ENCODE data around the gene RHOC. TPM values are rescaled to one million over a fixed set of nuclear protein-coding genes. Genes with fewer than 3 reads are reported as not detected.
A peak's percentile ranks its signal among the peaks of the same experiment; 100 is the strongest.
"Not testable (repeated sequence)": the region's sequence is repeated elsewhere in the genome, so short reads cannot be mapped to it uniquely, and the experiment has no call there.

Gene RHOC
- polyA plus RNA-seq, 1 experiment = 1,537 TPM

DNA sequence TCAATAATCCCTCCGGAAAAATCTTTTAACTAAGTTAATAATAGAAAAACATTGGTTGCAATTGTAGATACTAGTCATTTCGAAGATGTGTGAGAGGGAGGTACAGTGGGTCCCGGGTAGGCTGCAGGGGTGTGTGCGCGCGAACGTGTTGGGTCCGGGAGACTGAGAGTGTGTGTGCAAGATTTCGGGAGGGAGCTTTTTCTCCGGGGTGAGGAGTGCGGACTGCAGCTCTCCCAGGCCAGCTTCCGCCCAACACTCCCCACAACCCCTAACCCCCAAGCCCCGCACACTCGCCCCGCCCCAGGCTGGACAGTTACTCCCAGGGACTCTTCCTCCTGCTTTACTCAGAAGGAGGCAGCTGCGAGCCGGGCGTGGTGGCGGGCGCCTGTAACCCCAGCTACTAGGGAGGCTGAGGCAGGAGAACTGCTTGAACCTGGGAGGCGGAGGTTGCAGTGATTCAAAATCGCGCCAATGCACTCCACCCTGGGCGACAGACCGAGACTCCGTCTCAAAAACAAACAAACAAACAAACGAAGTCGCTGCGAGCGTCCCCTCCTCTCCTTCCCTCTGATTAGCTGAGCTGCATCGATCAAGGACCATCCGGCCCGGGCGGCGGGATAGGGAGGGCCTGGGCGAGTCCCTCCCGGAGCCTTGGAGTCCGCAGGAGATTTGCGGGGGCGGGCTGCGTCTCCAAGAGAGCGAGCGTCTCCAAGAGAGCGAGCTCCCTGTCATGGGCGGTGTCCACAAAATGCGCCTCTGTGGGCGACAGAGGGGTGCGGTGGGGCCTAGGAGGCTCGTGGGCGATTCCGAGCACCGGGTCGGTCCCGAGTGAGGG lies 36.5 kb upstream of the RHOC start:
- CTCF ChIA-PET = interaction anchor here (1.0 to 11.0 kb wide), 14 partner anchors 10 to 332 kb away, joined by 3 to 160 read pairs (median 6); partner anchors contain the start of gene PPM1J
- DNase-seq (ENCODE audit: low read depth) = no peak
- H3K4me3 ChIP-seq (ENCODE audit: low read depth, low read length) = peak overlapping the region; percentile 22
- TF ChIP-seq, protein P1, sequence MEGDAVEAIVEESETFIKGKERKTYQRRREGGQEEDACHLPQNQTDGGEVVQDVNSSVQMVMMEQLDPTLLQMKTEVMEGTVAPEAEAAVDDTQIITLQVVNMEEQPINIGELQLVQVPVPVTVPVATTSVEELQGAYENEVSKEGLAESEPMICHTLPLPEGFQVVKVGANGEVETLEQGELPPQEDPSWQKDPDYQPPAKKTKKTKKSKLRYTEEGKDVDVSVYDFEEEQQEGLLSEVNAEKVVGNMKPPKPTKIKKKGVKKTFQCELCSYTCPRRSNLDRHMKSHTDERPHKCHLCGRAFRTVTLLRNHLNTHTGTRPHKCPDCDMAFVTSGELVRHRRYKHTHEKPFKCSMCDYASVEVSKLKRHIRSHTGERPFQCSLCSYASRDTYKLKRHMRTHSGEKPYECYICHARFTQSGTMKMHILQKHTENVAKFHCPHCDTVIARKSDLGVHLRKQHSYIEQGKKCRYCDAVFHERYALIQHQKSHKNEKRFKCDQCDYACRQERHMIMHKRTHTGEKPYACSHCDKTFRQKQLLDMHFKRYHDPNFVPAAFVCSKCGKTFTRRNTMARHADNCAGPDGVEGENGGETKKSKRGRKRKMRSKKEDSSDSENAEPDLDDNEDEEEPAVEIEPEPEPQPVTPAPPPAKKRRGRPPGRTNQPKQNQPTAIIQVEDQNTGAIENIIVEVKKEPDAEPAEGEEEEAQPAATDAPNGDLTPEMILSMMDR (IDR thresholded peaks at IDR 0.05; ENCODE audit: insufficient read depth, low read depth, low read length) = no peak
- POLR2A ChIA-PET = interaction anchor here (0.6 kb wide), 1 partner anchor 23 kb away, joined by 3 read pairs; no protein-coding TSS in a partner anchor
- H3K36me3 ChIP-seq (ENCODE audit: control insufficient read depth, insufficient read depth, low read length) = no peaks in the 10 kb centered on the region
- peaks cover 7% of the 10 kb centered on the region for H3K27me3 ChIP-seq (ENCODE audit: control insufficient read depth, insufficient read depth, low read length)

DNA sequence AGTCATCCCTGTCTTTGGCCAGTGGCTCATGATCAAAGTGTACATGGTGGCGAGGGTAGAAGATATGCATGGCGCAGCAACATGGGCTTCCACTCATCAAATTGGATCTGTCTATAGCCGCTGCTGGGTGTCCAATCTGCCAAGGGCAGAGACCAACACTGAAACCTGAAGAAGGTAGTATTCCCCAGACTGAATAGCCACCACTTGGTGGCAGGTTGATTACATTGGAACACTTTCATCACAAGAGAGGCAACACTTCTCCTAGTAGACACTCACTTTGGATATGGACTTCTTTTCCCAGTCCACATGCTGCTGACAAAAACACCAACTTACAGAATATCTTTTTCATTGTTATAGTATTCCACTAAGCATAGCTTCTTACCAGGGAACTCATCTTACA lies 30.6 kb upstream of the RHOC start:
- Histone ChIP-seq H3K27me3 (ENCODE audit: control insufficient read depth, insufficient read depth, low read length) (peaks cover 5% of the 10 kb centered on the region), H3K4me3 (ENCODE audit: low read depth, low read length) (no peak overlapping the region), H3K36me3 (ENCODE audit: control insufficient read depth, insufficient read depth, low read length) (no peaks in the 10 kb centered on the region)
- no peak for DNase-seq (ENCODE audit: low read depth)
- POLR2A ChIA-PET = no interaction called here
- TF ChIP-seq, protein P1 (IDR thresholded peaks at IDR 0.05; ENCODE audit: insufficient read depth, low read depth, low read length) = no peak
- CTCF ChIA-PET = interaction anchor here (11.0 kb wide), 1 partner anchor 19 kb away, joined by 160 read pairs; the partner anchor contains the start of gene PPM1J

DNA sequence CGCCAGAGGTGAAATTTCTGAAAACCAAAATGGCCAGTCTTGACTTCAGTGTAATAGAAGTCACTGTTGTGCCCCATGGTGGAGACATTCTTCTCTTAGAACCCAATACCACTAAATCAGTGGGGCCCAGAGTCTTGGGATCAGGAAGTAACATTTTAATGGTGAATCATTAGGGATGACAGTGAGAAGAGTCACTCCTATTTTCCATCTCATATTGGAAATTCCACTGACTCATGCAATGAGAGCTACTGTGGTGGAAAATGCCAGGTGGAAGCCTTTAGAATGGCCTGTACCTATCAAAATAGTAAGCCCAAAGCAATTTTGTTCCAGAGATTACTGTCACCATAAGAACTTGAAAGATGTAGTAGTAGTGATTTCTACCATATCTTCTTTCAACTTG lies 28.8 kb upstream of the RHOC start:
- peak; percentile 43 for DNase-seq (ENCODE audit: low read depth)
- ChIA-PET CTCF (interaction anchor here (1.4 to 3.4 kb wide), 3 partner anchors 9 to 69 kb away, joined by 5 to 20 read pairs (median 5); partner anchors contain the start of gene PPM1J), POLR2A (interaction anchor here (0.6 kb wide), 1 partner anchor 18 kb away, joined by 12 read pairs; no protein-coding TSS in a partner anchor)
- no peak overlapping the region for H3K4me3 ChIP-seq (ENCODE audit: low read depth, low read length)
- H3K36me3 ChIP-seq (ENCODE audit: control insufficient read depth, insufficient read depth, low read length) = no peaks in the 10 kb centered on the region
- no peaks in the 10 kb centered on the region for H3K27me3 ChIP-seq (ENCODE audit: control insufficient read depth, insufficient read depth, low read length)
- TF ChIP-seq, protein P1 (IDR thresholded peaks at IDR 0.05; ENCODE audit: insufficient read depth, low read depth, low read length) = no peak

DNA sequence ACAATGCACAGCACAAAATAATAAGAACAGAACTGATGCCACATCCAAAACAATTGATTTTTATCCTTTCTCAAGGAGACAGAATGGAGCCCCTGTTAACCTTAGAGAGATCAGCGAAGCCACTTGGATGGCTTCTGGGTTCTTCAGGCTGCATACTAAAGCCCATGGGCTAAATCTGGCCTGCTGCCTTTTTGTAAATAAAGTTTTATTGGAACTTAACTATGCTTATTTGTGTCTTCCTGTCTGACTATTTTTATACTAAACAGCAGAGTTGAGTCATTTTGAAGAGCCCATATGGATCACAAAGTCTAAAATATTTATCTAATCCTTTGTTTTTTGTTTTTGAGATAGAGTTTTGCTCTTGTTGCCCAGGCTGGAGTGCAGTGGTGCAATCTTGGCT lies 24.5 kb upstream of the RHOC start:
- ChIA-PET POLR2A (no interaction called here), CTCF (interaction anchor here (1.1 to 2.6 kb wide), 2 partner anchors 9 to 13 kb away, joined by 3 to 24 read pairs; a partner anchor contains a TSS)
- no peaks in the 10 kb centered on the region for H3K27me3 ChIP-seq (ENCODE audit: control insufficient read depth, insufficient read depth, low read length)
- no peak overlapping the region for H3K4me3 ChIP-seq (ENCODE audit: low read depth, low read length)
- H3K36me3 ChIP-seq (ENCODE audit: control insufficient read depth, insufficient read depth, low read length) = no peaks in the 10 kb centered on the region
- DNase-seq (ENCODE audit: low read depth) = no peak
- TF ChIP-seq, protein P1 (IDR thresholded peaks at IDR 0.05; ENCODE audit: insufficient read depth, low read depth, low read length) = no peak

DNA sequence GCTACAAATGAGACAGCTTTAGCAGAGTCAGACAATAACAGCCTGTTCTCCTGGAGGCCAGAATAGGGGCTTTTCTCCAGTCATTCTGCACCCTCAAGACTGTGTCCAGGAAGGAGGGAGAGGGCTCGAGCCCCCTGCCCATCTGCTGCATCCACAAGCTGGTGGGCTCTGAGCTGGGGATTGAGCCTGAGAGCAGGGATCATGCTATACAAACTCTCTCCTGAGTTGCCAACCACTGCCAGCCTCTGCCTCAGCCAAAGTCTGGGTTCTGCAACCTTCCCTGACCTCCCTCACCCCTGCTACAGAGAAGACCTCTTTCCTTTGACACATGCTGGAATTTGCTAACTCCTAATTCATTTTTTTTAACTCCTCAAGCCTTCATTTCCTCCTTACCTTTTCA lies 23.0 kb upstream of the RHOC start:
- H3K36me3 ChIP-seq (ENCODE audit: control insufficient read depth, insufficient read depth, low read length) = no peaks in the 10 kb centered on the region
- ChIA-PET POLR2A (no interaction called here), CTCF (interaction anchor here (1.1 to 2.6 kb wide), 6 partner anchors 11 to 343 kb away, joined by 3 to 24 read pairs (median 7); partner anchors contain the start of genes LRIG2 and PPM1J)
- H3K27me3 ChIP-seq (ENCODE audit: control insufficient read depth, insufficient read depth, low read length) = no peaks in the 10 kb centered on the region
- TF ChIP-seq, protein P1 (IDR thresholded peaks at IDR 0.05; ENCODE audit: insufficient read depth, low read depth, low read length) = no peak
- DNase-seq (ENCODE audit: low read depth) = no peak
- H3K4me3 ChIP-seq (ENCODE audit: low read depth, low read length) = no peak overlapping the region

DNA sequence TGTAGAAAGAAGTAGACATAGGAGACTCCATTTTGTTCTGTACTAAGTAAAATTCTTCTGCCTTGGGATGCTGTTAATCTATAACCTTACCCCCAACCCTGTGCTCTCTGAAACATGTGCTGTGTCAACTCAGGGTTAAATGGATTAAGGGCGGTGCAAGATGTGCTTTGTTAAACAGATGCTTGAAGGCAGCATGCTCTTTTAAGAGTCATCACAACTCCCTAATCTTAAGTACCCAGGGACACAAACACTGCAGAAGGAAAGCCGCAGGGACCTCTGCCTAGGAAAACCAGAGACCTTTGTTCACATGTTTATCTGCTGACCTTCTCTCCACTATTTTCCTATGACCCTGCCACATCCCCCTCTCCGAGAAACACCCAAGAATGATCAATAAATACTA lies 22.1 kb upstream of the RHOC start:
- CTCF ChIA-PET = interaction anchor here (1.0 to 2.6 kb wide), 6 partner anchors 10 to 343 kb away, joined by 4 to 24 read pairs (median 7); partner anchors contain the start of genes LRIG2 and PPM1J
- H3K27me3 ChIP-seq (ENCODE audit: control insufficient read depth, insufficient read depth, low read length); DNase-seq (ENCODE audit: low read depth); POLR2A ChIA-PET; H3K36me3 ChIP-seq (ENCODE audit: control insufficient read depth, insufficient read depth, low read length); H3K4me3 ChIP-seq (ENCODE audit: low read depth, low read length): not testable (repeated sequence)

DNA sequence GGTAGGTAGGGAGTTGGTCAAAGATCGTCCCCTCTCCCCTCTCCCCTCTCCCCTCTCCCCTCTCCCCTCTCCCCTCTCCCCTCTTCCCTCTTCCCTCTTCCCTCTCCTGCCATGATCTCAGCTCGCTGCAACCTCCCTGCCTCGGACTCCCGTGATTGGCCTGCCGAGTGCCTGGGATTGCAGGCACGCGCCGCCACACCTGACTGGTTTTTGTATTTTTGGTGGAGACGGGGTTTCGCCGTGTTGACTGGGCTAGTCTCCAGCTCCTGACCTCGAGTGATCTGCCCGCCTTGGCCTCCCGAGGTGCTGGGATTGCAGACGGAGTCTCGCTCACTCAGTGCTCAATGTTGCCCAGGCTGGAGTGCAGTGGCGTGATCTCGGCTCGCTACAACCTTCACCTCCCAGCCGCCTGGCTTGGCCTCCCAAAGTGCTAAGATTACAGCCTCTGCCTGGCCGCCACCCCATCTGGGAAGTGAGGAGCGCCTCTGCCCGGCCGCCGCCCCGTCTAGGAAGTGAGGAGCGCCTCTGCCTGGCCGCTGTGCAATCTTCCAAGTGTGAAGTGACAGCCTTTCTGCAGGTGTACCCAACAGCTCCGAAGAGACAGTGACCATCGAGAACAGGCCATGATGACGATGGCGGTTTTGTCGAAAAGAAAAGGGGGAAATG lies 21.5 kb upstream of the RHOC start:
- DNase-seq (ENCODE audit: low read depth); H3K36me3 ChIP-seq (ENCODE audit: control insufficient read depth, insufficient read depth, low read length); POLR2A ChIA-PET; H3K27me3 ChIP-seq (ENCODE audit: control insufficient read depth, insufficient read depth, low read length); H3K4me3 ChIP-seq (ENCODE audit: low read depth, low read length): not testable (repeated sequence)
- CTCF ChIA-PET = interaction anchor here (0.9 to 2.7 kb wide), 4 partner anchors 12 to 76 kb away, joined by 4 to 10 read pairs (median 4); partner anchors contain the start of gene PPM1J

All from BJ (cell line).